Embryonic facial prominence (tissue), 1 donor: Measurements from ENCODE around the gene PLEKHA6.
"Not testable (repeated sequence)": the region's sequence is repeated elsewhere in the genome, so short reads cannot be mapped to it uniquely, and the experiment has no call there.

Experiments used
- DNase-seq: peaks from one replicate; pipeline ENCODE4 v3.0.0-alpha.2; 2016; ENCODE audit errors: extremely low spot score

The PLEKHA6 gene

GRCh38 chr1:204261266-204261665 lies 98.5 kb downstream of the PLEKHA6 start:
- no peak for DNase-seq

DNA sequence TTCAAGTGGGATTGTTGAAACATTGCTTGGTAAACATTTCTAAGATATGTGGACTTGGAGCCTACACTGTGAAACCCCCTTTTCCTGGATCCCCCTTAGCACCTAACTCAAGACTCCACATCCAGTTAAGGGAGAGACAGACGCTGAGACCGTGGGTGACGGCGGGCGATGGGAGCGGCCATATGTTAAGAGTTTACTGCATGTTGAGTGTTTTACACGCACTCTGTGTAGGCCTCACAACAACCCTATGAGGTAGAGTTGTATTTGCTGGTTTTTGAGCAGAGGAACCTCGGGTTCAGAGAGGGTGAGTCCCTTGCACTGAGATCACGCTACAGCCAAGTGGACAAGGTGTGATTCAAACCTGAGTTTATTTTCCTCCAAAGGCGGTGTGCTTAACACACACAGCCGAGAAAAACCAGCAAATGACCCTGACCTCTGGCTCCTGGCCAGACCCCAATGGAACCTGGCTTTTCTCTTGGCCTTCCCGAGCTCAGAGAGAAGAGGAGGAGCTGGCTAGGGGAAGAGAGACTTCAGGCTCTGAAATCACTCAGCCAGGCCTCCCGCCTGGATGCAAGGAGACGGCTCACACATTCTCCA lies 99.0 kb downstream of the PLEKHA6 start:
- no peak for DNase-seq

GRCh38 chr1:204259782-204260181 lies 99.9 kb downstream of the PLEKHA6 start:
- DNase-seq: no peak

GRCh38 chr1:204259196-204259595 lies 100.5 kb downstream of the PLEKHA6 start:
- no peak for DNase-seq

- DNase-seq: no peak
Measured at GRCh38 chr1:204258213-204259115, 101.3 kb downstream of the PLEKHA6 start.

DNA sequence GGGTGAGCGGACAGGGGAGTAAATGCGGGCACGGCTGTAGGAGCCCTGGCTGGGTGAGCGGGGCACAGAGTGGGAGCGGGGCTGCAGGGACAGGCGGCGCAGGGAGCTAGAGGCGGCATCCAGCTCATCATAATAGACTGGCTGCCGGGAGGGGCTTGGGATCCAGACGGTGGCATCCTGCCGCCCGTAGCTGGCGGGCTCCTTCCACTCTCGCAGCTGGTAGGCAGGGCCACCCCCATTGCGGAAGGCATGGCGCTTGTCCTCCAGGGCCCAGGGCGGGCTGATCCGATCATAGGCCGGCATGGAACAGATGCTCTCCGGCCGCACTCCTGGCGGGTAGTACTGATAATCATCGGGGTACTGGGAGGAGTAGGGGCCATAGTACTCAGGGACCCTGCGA lies 102.3 kb downstream of the PLEKHA6 start:
- DNase-seq: no peak

DNA sequence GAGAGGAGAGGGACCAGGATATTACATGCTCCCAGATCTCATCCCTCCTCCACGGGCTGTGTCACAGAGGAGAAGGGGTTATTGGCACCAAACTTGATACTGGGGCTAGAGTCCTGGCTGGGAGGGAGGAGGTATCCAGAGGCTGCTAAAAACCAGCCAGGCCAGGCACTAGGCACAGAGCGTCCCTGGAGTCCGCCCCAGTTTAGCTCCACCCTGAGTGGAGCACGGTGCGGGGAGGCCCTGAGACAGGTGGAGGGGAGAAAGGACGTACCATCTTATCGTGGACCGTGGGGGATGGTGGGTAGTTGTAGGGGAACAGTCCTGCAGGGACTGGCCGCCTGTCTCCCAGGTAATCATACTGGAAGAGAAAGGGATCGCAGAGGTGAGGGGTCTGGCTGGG lies 103.2 kb downstream of the PLEKHA6 start:
- DNase-seq: no peak

DNA sequence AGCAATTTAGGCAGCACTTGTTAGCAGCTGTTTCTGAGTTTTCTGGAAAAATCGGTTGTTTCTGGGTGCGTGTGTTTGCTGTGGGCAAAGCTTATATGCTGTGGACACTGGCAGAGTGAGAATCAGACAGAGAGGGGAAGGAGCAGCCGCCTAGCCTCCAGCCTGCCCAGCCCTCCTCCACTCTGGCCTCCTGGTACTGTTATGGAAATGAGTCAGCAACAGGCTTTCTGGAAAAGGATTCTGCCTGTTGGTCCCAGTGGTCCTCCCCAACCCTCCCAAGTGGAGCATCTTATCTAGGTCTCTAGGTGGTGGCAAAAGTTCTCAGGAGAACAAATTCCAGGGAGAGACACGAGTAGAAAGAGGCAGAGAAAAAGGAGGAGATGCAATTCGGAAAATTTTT lies 103.8 kb downstream of the PLEKHA6 start:
- no peak for DNase-seq

DNA sequence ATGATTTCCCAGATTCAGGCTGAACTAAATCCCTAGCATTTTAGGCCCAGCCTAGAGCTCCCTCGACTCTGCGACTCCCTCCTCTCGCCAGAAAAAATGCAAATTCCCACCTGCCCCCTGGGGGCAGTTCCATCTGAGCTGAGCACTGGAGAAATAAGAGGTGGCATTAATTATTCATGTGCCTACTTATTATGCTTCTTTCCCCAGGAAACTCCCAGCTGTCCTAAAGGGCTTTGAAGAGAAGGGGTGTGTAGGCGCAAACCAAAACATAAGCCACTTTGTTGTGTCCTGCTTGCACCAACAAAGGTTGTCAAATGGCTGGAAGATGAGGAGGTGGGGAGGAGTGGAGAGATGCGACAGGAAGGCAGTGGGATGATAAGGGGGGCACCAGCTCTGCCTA lies 104.5 kb downstream of the PLEKHA6 start:
- DNase-seq: no peak

DNA sequence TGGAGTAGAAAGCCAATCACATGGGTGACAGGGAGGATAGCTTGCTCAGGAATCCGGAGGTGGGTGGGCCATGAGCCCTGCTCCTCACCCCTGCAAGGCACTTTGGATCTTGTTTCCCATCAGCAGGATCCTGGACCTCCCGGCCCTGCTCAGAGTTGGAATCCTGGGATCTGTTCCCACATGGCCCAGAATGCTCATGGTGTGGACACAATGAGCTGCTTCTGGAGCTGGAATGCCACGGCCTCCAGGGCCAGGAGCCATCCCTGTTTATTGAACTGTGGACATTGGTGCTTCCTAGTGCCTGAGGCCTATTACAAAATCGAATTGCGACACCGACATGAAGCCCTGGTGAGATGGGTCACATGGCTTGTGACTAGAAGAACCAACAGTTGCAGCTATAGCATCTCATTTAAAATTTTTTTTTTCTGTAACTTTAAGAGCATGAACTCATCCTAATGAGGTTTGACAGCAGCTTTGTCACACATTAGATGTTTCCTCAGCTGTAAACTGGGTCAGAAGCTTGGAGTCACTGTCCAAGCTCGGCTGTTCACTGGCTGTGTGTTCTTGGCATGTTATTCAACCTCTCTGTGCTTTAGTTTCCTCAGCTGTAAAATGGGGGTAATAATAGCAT lies 105.6 kb downstream of the PLEKHA6 start:
- no peak for DNase-seq

DNA sequence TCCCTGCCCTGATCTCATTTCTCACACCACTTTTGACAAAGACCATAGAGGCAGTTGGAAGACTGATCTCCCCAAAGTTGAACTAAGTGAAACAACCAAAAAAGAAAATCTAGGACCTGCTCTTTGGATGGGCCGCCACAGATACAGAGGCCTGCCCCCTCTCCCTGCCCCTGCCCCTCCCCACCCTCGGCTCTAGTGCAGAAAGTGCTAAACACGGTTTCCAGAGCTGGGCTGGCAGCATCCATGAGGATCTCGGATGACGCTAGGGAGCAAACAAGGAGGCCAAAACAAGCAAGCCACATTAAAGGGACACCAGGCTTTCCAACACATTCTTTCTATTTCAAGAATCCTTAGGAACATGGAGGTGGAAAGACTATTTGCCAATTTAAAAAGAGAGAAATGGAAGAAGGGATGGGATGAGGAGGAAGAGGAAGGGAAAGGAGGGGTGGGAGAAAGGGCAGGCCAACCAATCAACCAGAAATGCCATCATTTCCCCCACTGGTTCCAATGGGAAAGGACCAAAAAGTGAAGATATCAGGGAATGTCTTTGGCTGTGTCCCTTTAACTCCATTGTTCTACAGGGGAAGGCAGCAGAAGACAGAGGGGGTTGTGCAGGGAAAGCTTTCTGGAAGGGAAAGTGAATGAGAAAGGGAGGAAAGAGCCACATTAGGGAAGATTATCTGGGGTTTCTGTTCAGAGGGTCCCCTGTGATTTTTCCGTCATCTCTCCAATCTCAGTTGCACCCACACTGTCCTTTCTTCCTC lies 107.6 kb downstream of the PLEKHA6 start:
- DNase-seq: no peak

DNA sequence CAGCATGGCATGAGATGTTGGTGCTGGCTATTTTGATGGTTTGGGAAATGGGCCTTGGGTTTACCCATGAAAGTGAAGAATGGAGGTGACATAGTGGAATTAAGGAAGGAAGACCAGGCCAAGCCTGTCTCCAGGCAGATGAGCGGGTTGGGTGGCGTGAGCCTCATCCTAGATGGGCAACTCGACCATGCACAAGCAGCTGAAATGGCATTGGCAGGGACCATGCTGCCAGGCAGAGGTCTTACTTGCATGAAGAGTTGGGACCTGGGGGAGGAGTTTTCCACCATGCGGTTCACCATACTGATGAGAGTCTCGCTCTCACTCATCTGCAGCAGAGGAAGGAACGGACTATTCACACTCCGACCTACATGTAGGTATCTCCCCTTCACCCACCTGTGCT lies 108.4 kb downstream of the PLEKHA6 start:
- DNase-seq: no peak

DNA sequence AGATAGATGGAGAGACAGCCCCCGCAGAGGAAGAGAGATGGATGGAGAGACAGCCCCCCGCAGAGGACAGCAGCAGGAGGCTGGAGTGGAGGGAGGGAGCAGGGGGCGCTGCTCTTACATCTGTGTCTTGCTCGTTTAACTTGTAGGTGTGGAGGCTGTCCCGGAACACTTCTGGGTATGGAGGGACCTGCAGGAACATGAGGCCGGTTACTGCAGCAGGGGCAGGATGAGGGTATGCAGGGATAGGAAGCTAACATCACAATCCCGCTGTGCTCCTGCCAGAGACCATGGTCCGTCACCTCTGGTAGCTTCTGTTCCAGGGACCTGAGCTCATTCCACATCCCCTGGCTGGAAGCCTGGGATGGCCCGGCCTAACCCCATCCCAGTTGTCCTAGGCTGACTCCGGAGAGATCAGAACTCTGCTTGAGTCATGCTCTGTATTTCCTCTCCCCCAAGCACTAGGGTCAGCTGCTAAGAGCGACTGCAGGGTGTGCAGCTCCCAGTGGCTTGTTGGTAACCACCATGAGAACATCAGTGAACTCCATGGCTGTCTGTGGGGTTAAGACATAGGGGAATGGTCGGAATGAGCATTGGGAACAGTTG lies 109.2 kb downstream of the PLEKHA6 start:
- no peak for DNase-seq

- DNase-seq: no peak
Measured at GRCh38 chr1:204249736-204250427, 109.8 kb downstream of the PLEKHA6 start.

- no peak for DNase-seq
Measured at GRCh38 chr1:204248954-204249353, 110.8 kb downstream of the PLEKHA6 start.

DNA sequence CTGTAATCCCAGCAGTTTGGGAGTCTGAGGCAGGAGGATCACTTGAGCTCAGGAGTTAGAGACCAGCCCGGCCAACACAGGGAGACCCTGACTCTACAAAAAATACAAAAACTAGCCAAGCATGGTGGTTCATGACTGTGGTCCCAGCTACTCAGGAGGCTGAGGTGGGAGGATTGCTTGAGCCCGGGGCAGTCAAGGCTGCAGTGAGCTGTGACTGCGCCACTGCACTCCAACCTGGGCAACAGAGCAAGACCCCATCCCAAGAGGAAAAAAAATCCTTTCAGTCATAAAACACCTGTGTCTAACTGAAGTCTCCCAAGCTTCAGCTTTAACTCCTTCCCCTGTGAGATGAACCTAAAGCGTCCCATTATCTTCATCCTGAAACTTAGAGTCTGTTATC lies 112.9 kb downstream of the PLEKHA6 start:
- DNase-seq: no peak

DNA sequence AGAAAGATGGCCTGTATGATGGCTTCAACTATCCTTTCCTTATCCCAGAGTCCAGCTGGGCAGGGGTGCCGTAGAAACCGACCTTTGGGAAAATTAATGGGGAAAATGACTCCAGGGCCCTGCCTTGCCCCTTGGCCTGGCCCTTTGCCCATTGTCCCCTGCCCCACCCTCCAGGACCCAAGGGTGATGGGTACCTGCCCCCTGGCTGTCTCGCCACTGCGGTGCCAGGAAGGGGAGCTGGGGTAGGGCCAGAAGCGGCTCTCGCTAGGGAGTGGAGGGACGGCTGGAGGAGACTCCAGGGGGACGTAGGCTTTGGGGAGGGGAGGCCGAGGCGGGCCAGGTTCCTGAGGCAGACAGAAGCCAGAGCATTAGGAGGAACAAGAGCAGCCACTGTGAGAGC lies 116.8 kb downstream of the PLEKHA6 start:
- DNase-seq: no peak

DNA sequence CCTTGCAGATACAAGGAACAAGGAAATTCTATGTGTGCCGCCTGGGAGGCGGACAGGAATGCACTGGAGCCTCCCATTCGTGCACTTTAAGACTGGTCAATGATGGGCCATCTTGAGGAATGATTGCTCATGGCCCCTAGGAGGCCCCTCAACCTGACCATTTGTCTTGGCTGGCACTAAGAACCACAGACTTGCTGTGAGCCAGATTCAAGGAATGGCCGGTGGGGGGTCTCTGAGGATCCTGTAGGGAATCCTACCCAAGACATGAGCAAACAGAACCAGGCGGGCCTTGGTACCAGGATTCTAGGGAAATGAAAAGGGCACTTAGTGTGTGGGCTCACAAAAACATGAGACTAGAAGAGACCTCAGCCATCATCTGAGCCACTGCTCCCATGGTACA lies 117.8 kb downstream of the PLEKHA6 start:
- DNase-seq: no peak

GRCh38 chr1:204241050-204241449 lies 118.7 kb downstream of the PLEKHA6 start:
- no peak for DNase-seq

DNA sequence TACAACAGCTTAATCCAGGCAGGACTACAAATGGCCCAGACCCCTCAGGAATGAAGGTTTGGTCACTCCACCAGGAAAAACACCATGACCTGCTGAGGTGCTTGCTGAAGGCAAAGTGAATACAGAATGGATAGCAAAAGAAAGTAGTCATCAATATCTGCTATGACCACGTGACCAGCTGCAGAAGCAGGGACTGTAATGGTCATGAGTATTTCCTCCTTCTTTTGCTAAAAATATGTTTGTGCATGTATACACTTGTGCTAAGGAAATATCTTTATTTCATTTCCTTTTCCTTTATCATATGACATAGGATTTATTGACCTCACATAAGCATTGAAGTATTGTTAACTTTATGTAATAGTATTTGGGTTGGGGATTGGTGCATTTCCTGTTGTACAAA lies 119.5 kb downstream of the PLEKHA6 start:
- no peak for DNase-seq

DNA sequence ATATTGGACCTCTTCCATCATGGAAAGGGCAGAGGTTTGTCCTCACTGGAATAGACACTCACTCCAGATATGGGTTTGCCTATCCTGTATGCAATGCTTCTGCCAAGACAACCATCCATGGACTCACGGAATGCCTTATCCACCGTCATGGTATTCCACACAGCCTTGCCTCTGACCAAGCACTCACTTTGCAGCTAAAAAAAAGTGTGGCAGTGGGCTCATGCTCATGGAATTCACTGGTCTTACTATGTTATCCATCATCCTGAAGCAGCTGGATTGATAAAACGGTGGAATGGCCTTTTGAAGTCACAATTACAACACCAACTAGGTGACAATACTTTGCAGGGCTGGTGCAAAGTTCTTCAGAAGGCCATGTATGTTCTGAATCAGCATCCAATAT lies 120.3 kb downstream of the PLEKHA6 start:
- DNase-seq: not testable (repeated sequence)
